HL-60 (cell line): ENCODE results near the gene LGR6.
A peak's percentile ranks its signal among the peaks of the same experiment; 100 is the strongest.

Experiments used
- DNase-seq, 2 experiments: peaks; one replicate each; pipeline ENCODE4 v3.0.0-alpha.2; 2010 to 2020; ENCODE audit warnings: low read depth in 1 of 2, low spot score in 1 of 2
- H3K27ac ChIP-seq: fragments of 250-450 bp; sonication (Bioruptor Pico); replicated peaks from 2 replicates; pipeline ENCODE4 v1.5.1; 2020; ENCODE audit warnings: mild to moderate bottlenecking, moderate library complexity
- H3K27me3 ChIP-seq: fragments of 250-450 bp; sonication (Bioruptor Pico); 2 replicates; pipeline ENCODE4 v1.5.1; 2021; ENCODE audit warnings: mild to moderate bottlenecking, moderate library complexity; ENCODE audit not compliant: insufficient read depth, poor library complexity, severe bottlenecking
- H3K4me3 ChIP-seq: replicated peaks from 2 replicates; pipeline ENCODE4 v1.5.1; 2011; ENCODE audit warnings: mild to moderate bottlenecking, control low read depth, low read length; ENCODE audit not compliant: insufficient read depth
- GABPA ChIP-seq: IDR thresholded peaks from 2 replicates; pipeline ENCODE4 v1.6.1; 2012; ENCODE audit warnings: low read depth
- POLR2AphosphoS5 ChIP-seq: IDR thresholded peaks from 2 replicates; pipeline ENCODE4 v1.6.1; 2012; ENCODE audit warnings: low read depth
- REST ChIP-seq: IDR thresholded peaks from 2 replicates; pipeline ENCODE4 v1.6.1; 2012; ENCODE audit warnings: low read depth; ENCODE audit not compliant: insufficient replicate concordance
- SPI1 ChIP-seq: IDR thresholded peaks from 2 replicates; pipeline ENCODE4 v1.6.1; 2012; ENCODE audit warnings: low read depth, mild to moderate bottlenecking, borderline replicate concordance
- TF ChIP-seq, protein P1 (sequence below): IDR thresholded peaks from one replicate; pipeline ENCODE4 v1.5.1; 2011; ENCODE audit warnings: low read length, control low read depth, inconsistent platforms; ENCODE audit not compliant: insufficient read depth

LGR6 gene

GRCh38 chr1:202214089-202214843 lies 20.7 kb downstream of the LGR6 start:
- H3K4me3 ChIP-seq: no peak overlapping the region
- peaks cover 17% of the 10 kb centered on the region for H3K27me3 ChIP-seq
- DNase-seq: no peak
- no peak overlapping the region for H3K27ac ChIP-seq
- TF ChIP-seq, protein P1, sequence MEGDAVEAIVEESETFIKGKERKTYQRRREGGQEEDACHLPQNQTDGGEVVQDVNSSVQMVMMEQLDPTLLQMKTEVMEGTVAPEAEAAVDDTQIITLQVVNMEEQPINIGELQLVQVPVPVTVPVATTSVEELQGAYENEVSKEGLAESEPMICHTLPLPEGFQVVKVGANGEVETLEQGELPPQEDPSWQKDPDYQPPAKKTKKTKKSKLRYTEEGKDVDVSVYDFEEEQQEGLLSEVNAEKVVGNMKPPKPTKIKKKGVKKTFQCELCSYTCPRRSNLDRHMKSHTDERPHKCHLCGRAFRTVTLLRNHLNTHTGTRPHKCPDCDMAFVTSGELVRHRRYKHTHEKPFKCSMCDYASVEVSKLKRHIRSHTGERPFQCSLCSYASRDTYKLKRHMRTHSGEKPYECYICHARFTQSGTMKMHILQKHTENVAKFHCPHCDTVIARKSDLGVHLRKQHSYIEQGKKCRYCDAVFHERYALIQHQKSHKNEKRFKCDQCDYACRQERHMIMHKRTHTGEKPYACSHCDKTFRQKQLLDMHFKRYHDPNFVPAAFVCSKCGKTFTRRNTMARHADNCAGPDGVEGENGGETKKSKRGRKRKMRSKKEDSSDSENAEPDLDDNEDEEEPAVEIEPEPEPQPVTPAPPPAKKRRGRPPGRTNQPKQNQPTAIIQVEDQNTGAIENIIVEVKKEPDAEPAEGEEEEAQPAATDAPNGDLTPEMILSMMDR: no peak
- no peak for TF ChIP-seq SPI1
- TF ChIP-seq POLR2AphosphoS5: no peak
- no peak for TF ChIP-seq REST
- TF ChIP-seq GABPA: no peak

DNA sequence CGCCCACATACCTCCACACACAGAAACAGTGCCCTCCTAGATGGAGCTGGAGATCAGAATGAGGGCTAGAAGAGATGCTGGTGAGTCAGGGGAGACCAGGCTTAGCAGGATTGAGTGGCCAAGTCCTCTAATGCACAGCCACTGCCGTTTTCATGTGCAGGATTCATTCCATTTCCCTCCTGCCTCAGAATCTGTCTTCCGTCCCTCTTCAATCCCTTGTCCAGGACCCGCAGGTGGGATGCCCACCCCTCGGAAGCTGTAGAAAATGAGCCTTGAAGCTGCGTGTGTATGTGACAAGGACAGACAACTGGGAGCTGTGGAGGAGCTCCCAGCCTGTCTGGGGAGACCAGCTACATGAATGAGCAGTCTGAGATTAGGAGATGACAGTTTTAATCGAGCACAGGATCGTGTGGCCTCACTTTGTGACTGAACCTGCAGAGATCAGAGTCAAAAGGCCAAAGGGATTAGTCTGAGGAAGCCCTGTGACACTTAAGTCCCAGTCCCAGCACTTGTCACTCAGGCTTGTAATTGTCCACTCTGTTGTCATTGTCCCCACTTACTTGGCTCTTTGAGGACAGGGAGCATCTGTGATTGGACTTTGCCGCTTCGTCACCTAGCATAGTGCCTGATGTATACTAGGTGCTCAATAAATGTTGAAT lies 22.0 kb downstream of the LGR6 start:
- no peak for TF ChIP-seq POLR2AphosphoS5
- TF ChIP-seq GABPA: no peak
- TF ChIP-seq REST: no peak
- TF ChIP-seq, protein P1: no peak
- no peak for TF ChIP-seq SPI1
- no peak overlapping the region for H3K4me3 ChIP-seq
- H3K27ac ChIP-seq: no peak overlapping the region
- DNase-seq: no peak
- peaks cover 17% of the 10 kb centered on the region for H3K27me3 ChIP-seq

GRCh38 chr1:202216691-202217090 lies 23.1 kb downstream of the LGR6 start:
- DNase-seq: peak; percentile 28 to 78
- Histone ChIP-seq H3K4me3 (no peak overlapping the region), H3K27me3 (peaks cover 17% of the 10 kb centered on the region), H3K27ac (no peak overlapping the region)
- TF ChIP-seq, protein P1: no peak
- TF ChIP-seq GABPA (no peak), POLR2AphosphoS5 (no peak), REST (no peak), SPI1 (no peak)
